HG03575 (cell line): ENCODE data around the gene IL17B.
"Not testable (repeated sequence)": the region's sequence is repeated elsewhere in the genome, so short reads cannot be mapped to it uniquely, and the experiment has no call there.

Experiments
- ATAC-seq: cut with Tn5 transposase; IDR thresholded peaks from one replicate; pipeline ENCODE4 v1.9.1; 2021; ENCODE audit not compliant: unreplicated experiment, insufficient number of reproducible peaks, low FRiP score; ENCODE audit errors: extremely low read depth

Gene IL17B

GRCh38 chr5:149404746-149405549, 25.9 kb upstream of the IL17B start:
- ATAC-seq = no peak

GRCh38 chr5:149403923-149404745, 25.0 kb upstream of the IL17B start:
- ATAC-seq = no peak

- no peak for ATAC-seq
Measured at GRCh38 chr5:149402291-149402690, 23.2 kb upstream of the IL17B start.

GRCh38 chr5:149401051-149401450, 22.0 kb upstream of the IL17B start:
- ATAC-seq = no peak

- ATAC-seq = no peak
Measured at GRCh38 chr5:149400304-149400703, 21.2 kb upstream of the IL17B start.

- ATAC-seq = no peak
Measured at GRCh38 chr5:149399775-149400174, 20.7 kb upstream of the IL17B start.

GRCh38 chr5:149398747-149399266, 19.7 kb upstream of the IL17B start:
- not testable (repeated sequence) for ATAC-seq

GRCh38 chr5:149397530-149397929, 18.4 kb upstream of the IL17B start:
- ATAC-seq = no peak

GRCh38 chr5:149394996-149395395, 15.9 kb upstream of the IL17B start:
- not testable (repeated sequence) for ATAC-seq

GRCh38 chr5:149392718-149393117, 13.6 kb upstream of the IL17B start:
- ATAC-seq = no peak

- no peak for ATAC-seq
Measured at GRCh38 chr5:149391524-149391923, 12.4 kb upstream of the IL17B start.

- ATAC-seq = not testable (repeated sequence)
Measured at GRCh38 chr5:149391076-149391475, 12.0 kb upstream of the IL17B start.

GRCh38 chr5:149389552-149390495, 10.7 kb upstream of the IL17B start:
- no peak for ATAC-seq

- no peak for ATAC-seq
Measured at GRCh38 chr5:149388498-149389190, 9.6 kb upstream of the IL17B start.

GRCh38 chr5:149387982-149388381, 8.9 kb upstream of the IL17B start:
- ATAC-seq = no peak

GRCh38 chr5:149387081-149387631, 8.1 kb upstream of the IL17B start:
- ATAC-seq = no peak

- no peak for ATAC-seq
Measured at GRCh38 chr5:149386166-149386565, 7.1 kb upstream of the IL17B start.

GRCh38 chr5:149383399-149383798, 4.3 kb upstream of the IL17B start:
- no peak for ATAC-seq
